RPMI7951 (cell line): Measurements from ENCODE around the gene PSMC4. TPM values are rescaled to one million over a fixed set of nuclear protein-coding genes. Genes with fewer than 3 reads are reported as not detected.
"Not testable (repeated sequence)": the region's sequence is repeated elsewhere in the genome, so short reads cannot be mapped to it uniquely, and the experiment has no call there.

ENCODE experiments used
- DNase-seq: peaks from one replicate; pipeline ENCODE4 v3.0.0-alpha.2; 2012; ENCODE audit warnings: low read depth
- total RNA-seq: library from RNA; depleted of rRNA; stranded (reverse); fragments of >200 nt; shearing (Covaris generic); gene quantifications from 2 replicates; pipeline ENCODE4 v1.2.3, GENCODE V29; 2014

Gene PSMC4
- total RNA-seq, 1 experiment from 2014 or later: 234 TPM

DNA sequence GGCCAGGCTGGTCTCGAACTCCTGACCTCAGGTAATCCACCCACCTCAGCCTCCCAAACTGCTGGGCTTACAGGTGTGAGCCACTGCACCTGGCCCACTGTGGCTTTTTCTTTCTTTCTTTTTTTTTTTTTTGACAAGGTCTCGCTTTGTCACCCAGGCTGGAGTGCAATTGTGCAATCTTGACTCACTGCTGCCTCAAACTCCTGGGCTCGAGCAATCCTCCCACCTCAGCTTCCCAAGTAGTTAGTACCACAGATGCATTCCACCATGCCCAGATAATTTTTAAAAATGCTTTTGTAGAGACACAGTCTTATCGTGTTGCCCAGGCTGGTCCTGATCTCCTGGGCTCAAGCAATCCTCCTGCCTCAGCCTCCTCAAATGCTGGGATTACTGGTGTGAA lies 24.4 kb upstream of the PSMC4 start:
- DNase-seq: no peak

DNA sequence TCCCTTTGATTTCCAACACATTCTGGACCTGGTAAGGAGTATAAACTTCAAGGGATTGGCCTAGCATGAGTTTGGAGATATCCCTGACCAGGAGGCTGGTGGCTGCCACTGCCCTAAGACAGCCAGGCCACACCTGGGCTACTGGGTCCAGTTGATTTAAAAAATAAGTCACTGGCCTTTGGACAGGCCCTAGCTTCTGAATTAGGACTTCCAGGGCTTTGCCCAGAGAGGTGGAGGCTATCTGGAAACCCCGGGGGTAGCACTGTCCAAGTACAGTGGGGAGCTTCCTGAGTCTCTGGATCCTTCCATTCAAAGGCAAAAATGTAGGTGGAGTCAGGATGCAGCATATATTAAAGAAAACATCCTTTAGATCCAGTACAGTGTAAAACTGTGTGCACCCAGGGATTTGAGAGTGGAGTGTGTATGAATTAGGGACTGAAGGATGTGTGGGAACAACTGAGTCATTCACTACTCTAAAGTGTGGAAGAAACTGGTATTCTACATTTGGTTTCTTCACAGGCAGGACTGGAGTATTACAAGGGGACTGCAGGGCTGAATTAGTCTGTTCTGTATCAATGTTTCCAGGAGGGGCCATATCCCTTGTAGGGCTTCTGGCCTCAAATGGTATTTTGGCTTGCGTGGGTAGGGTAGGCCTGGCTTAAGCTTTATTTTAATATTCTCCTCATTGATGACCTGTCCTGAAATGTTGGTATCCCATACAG lies 21.8 kb upstream of the PSMC4 start:
- no peak for DNase-seq

GRCh38 chr19:39951065-39951650 lies 19.8 kb upstream of the PSMC4 start:
- no peak for DNase-seq

- peak; percentile 54 for DNase-seq
Measured at GRCh38 chr19:39951686-39952085, 19.3 kb upstream of the PSMC4 start.

GRCh38 chr19:39953915-39954314 lies 17.1 kb upstream of the PSMC4 start:
- DNase-seq: no peak

DNA sequence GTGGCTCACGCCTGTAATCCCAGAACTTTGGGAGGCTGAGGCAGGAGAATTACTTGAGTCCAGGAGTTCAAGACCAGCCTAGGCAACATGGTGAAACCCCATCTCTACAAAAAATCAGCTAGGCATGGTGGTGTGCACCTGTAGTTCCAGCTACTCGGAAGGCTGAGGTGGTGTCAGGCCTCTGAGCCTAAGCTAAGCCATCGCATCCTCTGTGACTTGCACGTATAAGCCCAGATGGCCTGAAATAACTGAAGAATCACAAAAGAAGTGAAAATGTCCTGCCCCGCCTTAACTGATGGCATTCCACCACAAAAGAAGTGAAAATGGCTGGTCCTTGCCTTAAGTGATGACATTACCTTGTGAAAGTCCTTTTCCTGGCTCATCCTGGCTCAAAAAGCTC lies 13.1 kb upstream of the PSMC4 start:
- DNase-seq: not testable (repeated sequence)

DNA sequence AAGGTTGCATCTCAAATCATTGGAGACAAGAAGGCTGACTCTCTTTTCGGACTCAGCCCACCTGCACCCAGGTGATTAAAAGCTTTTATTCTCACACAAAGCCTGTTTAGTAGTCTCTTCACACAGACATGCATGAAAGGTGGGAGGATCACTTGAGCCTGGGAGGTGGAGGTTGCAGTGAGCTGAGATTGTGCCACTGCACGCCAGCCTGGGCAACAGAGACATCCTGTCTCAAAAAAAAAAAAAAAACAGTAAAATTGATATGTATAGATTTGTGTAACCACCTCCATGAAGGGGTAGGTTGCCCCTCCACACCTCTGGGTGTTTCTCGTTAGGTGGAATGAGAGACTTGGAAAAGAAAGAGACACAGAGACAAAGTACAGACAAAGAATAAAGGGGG lies 12.0 kb upstream of the PSMC4 start:
- not testable (repeated sequence) for DNase-seq

DNA sequence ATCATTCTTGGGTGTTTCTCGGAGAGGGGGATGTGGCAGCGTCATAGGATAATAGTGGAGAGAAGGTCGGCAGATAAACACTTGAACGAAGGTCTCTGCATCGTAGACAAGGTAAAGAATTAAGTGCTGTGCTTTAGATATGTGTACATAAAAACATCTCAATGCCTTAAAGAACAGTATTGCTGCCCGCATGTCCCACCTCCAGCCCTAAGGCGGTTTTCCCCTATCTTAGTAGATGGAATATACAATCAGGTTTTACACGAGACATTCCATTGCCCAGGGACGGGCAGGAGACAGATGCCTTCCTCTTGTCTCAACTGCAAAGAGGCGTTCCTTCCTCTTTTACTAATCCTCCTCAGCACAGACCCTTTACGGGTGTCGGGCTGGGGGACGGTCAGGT lies 11.6 kb upstream of the PSMC4 start:
- DNase-seq: not testable (repeated sequence)

DNA sequence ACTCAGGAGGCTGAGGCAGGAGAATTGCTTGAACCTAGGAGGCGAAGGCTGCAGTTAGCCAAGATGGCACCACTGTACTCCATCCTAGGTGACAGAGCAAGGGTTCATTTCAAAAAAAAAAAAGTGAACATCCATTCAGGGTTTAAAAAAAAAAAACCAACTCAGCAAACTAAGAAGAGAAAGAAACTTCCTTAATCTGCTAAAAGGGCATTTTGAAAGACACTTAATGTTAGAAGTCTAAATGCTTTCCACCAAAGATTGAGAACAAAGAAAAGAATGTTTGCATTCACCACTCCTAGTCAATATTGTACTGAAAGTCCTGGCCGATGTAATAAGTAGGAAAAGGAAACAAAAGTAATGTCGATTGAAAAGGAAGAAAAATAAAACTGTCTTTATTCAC lies 7.1 kb upstream of the PSMC4 start:
- DNase-seq: no peak

DNA sequence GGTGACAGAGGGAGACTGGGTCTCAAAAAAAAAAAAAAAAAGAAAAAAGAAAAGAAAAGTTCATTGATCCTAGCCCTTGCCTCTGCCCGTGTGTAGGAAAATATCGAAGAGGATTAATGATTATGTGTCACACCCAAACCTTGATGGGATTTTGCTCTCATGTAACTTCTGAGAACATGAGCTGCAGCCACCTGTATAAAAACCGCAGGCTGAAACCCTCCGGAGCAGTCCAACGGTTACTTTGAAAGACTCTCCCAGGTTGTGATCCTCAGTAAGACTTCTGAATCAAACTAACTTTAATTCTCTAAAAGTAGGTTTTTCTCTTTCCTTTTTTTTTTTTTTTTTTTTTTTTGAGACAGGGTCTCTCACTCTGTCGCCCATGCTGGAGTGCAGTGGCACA lies 4.3 kb upstream of the PSMC4 start:
- no peak for DNase-seq

DNA sequence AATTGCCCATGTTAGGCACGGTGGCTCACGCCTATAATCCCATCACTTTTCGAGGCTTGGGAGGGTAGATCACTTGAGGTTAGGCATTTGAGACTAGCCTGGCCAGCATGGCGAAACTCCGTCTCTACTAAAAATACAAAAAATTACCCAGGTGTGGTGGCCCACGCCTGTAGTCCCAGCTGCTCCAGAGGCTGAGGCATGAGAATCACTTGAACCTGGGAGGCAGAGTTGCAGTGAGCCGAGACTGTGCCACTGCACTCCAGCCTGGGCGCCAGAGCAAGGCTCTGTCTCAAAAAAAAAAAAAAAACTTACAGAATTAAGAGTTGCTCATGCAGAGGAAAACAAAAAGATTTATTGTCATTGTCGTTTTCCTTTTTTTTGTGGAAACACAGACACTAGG lies 3.4 kb upstream of the PSMC4 start:
- no peak for DNase-seq

- no peak for DNase-seq
Measured at GRCh38 chr19:39968789-39969188, 2.2 kb upstream of the PSMC4 start.

DNA sequence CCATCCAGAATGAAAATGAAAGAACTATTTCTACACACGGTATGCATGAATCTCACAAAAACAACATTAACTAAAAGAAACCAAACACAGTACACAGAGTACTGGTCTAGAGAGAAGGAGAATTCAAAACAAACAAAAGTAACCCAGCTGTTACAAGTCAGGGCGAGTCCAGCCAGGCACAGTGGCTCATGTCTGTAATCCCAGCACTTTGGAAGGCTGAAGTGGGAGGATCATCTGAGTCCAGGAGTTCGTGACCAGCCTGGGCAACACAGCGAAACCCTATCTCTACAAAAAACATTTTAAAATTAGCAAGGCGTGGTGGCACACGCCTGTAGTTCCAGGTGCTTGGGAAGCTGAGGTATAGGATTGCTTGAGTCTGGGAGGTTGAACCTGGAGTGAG lies 1.7 kb upstream of the PSMC4 start:
- DNase-seq: no peak

GRCh38 chr19:39969681-39970424 lies 1.1 kb upstream of the PSMC4 start:
- peak; percentile 47 for DNase-seq

- DNase-seq: no peak
Measured at GRCh38 chr19:39970425-39970674, 615 bp upstream of the PSMC4 start.

DNA sequence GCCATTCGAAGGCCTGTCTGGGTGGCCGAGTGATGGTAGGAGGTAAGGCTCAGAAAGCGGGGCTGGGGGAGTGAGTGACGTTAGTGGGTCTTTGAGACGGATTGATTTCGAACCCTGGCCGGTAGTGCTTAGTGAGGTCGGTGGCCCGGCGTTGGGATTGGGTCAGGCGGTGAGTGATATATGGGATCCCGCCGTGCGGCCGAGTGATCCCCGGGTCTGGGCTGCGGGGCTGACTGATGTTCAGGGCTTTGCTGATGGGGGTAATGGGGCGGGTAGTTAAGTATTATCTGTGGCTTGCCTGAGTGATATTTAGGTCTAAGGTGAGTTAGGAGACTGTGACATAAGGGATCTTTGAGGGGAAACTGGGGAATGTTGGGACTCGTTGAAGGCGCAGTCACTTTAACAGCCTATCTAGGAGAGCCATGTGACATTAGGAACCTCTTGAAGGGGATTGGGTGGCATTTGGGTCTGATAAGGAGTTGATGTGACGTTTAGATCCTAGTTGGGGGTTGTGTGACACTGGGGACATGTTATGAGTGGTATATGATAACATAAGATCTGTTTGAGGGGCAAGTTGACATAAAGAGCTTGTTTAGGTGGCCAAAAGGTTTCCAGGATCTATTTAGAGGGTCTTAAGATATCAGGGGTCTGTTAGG lies 543 bp downstream of the PSMC4 start:
- no peak for DNase-seq

- no peak for DNase-seq
Measured at GRCh38 chr19:39974377-39975155, 3.6 kb downstream of the PSMC4 start.

- DNase-seq: no peak
Measured at GRCh38 chr19:39982883-39983282, 11.9 kb downstream of the PSMC4 start.

GRCh38 chr19:39983695-39984300 lies 12.8 kb downstream of the PSMC4 start:
- no peak for DNase-seq

DNA sequence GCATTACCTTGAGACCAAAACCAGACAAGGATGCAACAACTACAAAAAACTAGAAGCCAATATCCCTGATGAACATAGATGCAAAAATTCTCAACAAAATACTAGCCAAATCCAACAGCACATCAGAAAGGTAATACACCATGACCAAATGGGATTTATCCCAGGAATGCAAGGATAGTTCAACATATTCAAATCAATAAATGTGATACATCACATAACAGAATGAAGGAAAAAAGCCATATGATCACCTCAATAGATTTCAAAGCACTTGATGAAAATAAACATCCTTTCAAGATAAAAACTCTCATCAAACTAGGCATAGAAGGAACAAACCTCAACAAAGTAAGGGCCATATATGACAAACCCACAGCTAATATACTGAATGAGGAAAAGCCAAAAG lies 15.7 kb downstream of the PSMC4 start:
- no peak for DNase-seq

DNA sequence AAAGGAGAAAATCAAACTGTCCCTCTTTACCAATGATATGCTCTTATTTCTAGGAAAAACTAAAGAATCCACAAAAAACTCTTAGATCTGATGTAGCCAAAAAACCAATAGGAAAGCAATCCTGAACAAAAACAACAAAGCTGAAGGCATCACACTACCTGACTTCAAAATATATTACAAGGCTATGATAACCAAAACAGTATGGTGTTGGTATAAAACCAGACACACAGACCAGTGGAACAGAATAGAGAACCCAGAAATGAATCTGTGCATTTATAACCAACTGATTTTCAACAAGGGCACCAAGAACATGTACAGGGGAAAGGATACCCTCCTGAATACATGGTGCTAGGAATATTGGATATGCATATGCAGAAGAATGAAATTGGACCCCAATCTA lies 16.2 kb downstream of the PSMC4 start:
- DNase-seq: no peak

GRCh38 chr19:39987596-39987995 lies 16.6 kb downstream of the PSMC4 start:
- no peak for DNase-seq
